Stomach (tissue), 9 donors: ENCODE results near the gene DES. TPM values are rescaled to one million over a fixed set of nuclear protein-coding genes. Genes with fewer than 3 reads are reported as not detected.
A peak's percentile ranks its signal among the peaks of the same experiment; 100 is the strongest.

Source experiments
- DNase-seq, 2 donors: peaks; one replicate each; pipeline versions ENCODE4 v3.0.0 to v3.0.0-alpha.2; 2013 to 2019
- H3K27ac ChIP-seq, 5 donors: fragments of 200-600 bp in 4 of 5; sonication (generic) in 4 of 5; one replicate each; pipeline ENCODE4 v1.5.1; 2013 to 2019; ENCODE audit warnings: mild to moderate bottlenecking in 1 of 5, moderate library complexity in 1 of 5
- H3K27me3 ChIP-seq, 3 donors: fragments of 200-600 bp; sonication (generic); one replicate each; pipeline ENCODE4 v1.5.1; 2017 to 2019; ENCODE audit warnings: mixed run types in 1 of 3
- H3K36me3 ChIP-seq, 4 donors: fragments of 200-600 bp; sonication (generic); 1 replicate in 3 of 4; 2 replicates in 1 of 4; pipeline ENCODE4 v1.5.1; 2016 to 2019
- H3K4me1 ChIP-seq, 4 donors: fragments of 200-600 bp; sonication (generic); one replicate each; pipeline ENCODE4 v1.5.1; 2016 to 2019
- H3K4me3 ChIP-seq, 4 donors: fragments of 200-600 bp; sonication (generic) in 3 of 4; one replicate each; pipeline ENCODE4 v1.5.1; 2016 to 2019; ENCODE audit warnings: mild to moderate bottlenecking in 1 of 4
- H3K9me3 ChIP-seq, 4 donors: fragments of 200-600 bp; sonication (generic); one replicate each; pipeline ENCODE4 v1.5.1; 2016 to 2019
- CTCF ChIP-seq, 7 experiments: fragments of 450-650 bp in 4 of 7; fragments of 200-600 bp in 3 of 7; sonication (generic) in 3 of 7; IDR thresholded peaks; one replicate each; pipeline ENCODE4 v1.5.1; 2016 to 2019; ENCODE audit warnings: antibody characterized with exemption in 7 of 7, control low read depth in 2 of 7, mild to moderate bottlenecking in 1 of 7
- EP300 ChIP-seq: sonication (generic); formaldehyde crosslinking; IDR thresholded peaks from one replicate; pipeline ENCODE4 v1.6.1; 2017; ENCODE audit warnings: antibody characterized with exemption
- POLR2A ChIP-seq, 4 donors: fragments of 450-650 bp; IDR thresholded peaks; one replicate each; pipeline ENCODE4 v1.6.1; 2016; ENCODE audit warnings: antibody characterized with exemption in 4 of 4, control low read depth in 2 of 4, mild to moderate bottlenecking in 1 of 4, moderate library complexity in 1 of 4
- POLR2AphosphoS5 ChIP-seq, 3 donors: sonication (generic); formaldehyde crosslinking; IDR thresholded peaks; one replicate each; pipeline ENCODE4 v1.6.1; 2016; ENCODE audit warnings: antibody characterized with exemption in 3 of 3
- WGBS, 5 donors: extraction: QIAGEN DNeasy Blood & Tissue Kit in 3 of 5; methylation state at CpG; one replicate each; pipeline versions ENCODE4 v1.1.5 to v1.1.7; 2013 to 2018; 5-methylcytosine and 5-hydroxymethylcytosine counted together
- intact Hi-C: fragments of 100-400 bp; cut with DNase I; formaldehyde crosslinking; loops from one replicate; pipeline ENCODE4 v1.15.1; 2023; ENCODE audit warnings: low total_unique reads
- polyA plus RNA-seq, 3 donors: library from polyadenylated mRNA; stranded (reverse); fragments of 200-250 nt; gene quantifications; one replicate each; pipeline ENCODE4 v1.2.3, GENCODE V29; 2013
- total RNA-seq, 5 donors: library from RNA; depleted of rRNA; stranded (reverse); fragments of >200 nt; gene quantifications; one replicate each; pipeline versions ENCODE4 v1.1.0 to v1.2.3, GENCODE V29; 2014 to 2016
- donor health status: healthy with polysubstance abuse.
- donor health status: Bipolar disorder and iron deficiency.
- donor health status: healthy.

The DES gene
- total and polyA plus RNA-seq, 8 donors, result 122 to 5,539 (median 1,138) TPM

GRCh38 chr2:219378163-219378851 is 39.9 kb upstream of the DES start:
- Histone ChIP-seq H3K36me3 (peaks cover 40 to 96% (median 91%) of the 10 kb centered on the region in 4 donors), H3K4me1 (no peaks in the 10 kb centered on the region), H3K9me3 (no peaks in the 10 kb centered on the region), H3K27me3 (no peaks in the 10 kb centered on the region), H3K4me3 (no peak overlapping the region), H3K27ac (no peak overlapping the region)
- no peak for DNase-seq
- WGBS, 5 donors, result 91 to 96% (median 94%) methylated on average over 13 of the region's 13 CpGs
- TF ChIP-seq CTCF (IDR thresholded peaks at IDR 0.05) (no peak), POLR2A (IDR thresholded peaks at IDR 0.05) (no peak), EP300 (no peak), POLR2AphosphoS5 (IDR thresholded peaks at IDR 0.05) (no peak)
- intact Hi-C loops, result no loop called here

- Histone ChIP-seq H3K4me3 (no peak overlapping the region), H3K36me3 (peaks cover 48 to 98% (median 95%) of the 10 kb centered on the region in 4 donors), H3K9me3 (no peaks in the 10 kb centered on the region), H3K27me3 (no peaks in the 10 kb centered on the region), H3K4me1 (peaks cover 0 to 12% (median 9%) of the 10 kb centered on the region in 4 donors), H3K27ac (no peak overlapping the region)
- no peak for DNase-seq
- no peak for TF ChIP-seq EP300
- TF ChIP-seq CTCF (IDR thresholded peaks at IDR 0.05), result no peak
- TF ChIP-seq POLR2AphosphoS5 (IDR thresholded peaks at IDR 0.05), result no peak
- intact Hi-C loops, result no loop called here
These were observed 37.3 kb upstream of the DES start for GRCh38 chr2:219380926-219381325.

- Histone ChIP-seq H3K36me3 (peaks cover 53 to 98% (median 97%) of the 10 kb centered on the region in 4 donors), H3K4me3 (no peak overlapping the region), H3K27me3 (no peaks in the 10 kb centered on the region), H3K4me1 (peaks cover 2 to 18% (median 14%) of the 10 kb centered on the region in 4 donors), H3K27ac (no peak overlapping the region), H3K9me3 (no peaks in the 10 kb centered on the region)
- no peak for DNase-seq
- intact Hi-C loops, result no loop called here
- 55 to 86% (median 81%) methylated on average over 6 to 9 of the region's 9 CpGs for WGBS, 5 donors
- no peak for TF ChIP-seq CTCF (IDR thresholded peaks at IDR 0.05)
- TF ChIP-seq POLR2AphosphoS5 (IDR thresholded peaks at IDR 0.05), result no peak
- TF ChIP-seq EP300, result no peak
- no peak for TF ChIP-seq POLR2A (IDR thresholded peaks at IDR 0.05)
These were observed 36.7 kb upstream of the DES start for GRCh38 chr2:219381448-219381847.

GRCh38 chr2:219384083-219384713 is 34.0 kb upstream of the DES start:
- intact Hi-C loops, result no loop called here
- TF ChIP-seq CTCF (IDR thresholded peaks at IDR 0.05), result no peak
- no peak for TF ChIP-seq EP300
- TF ChIP-seq POLR2AphosphoS5 (IDR thresholded peaks at IDR 0.05), result no peak
- TF ChIP-seq POLR2A (IDR thresholded peaks at IDR 0.05), result no peak
- no peak for DNase-seq
- H3K27ac ChIP-seq, result no peak overlapping the region
- H3K4me1 ChIP-seq, result peaks cover 13 to 31% (median 23%) of the 10 kb centered on the region in 4 donors
- peak overlapping the region in 1 of 4 donors; percentile 18 for H3K4me3 ChIP-seq
- no peaks in the 10 kb centered on the region for H3K9me3 ChIP-seq
- H3K27me3 ChIP-seq, result no peaks in the 10 kb centered on the region
- 85 to 91% (median 89%) methylated on average over 14 to 15 of the region's 15 CpGs for WGBS, 5 donors
- H3K36me3 ChIP-seq, result peaks cover 53 to 74% (median 73%) of the 10 kb centered on the region in 4 donors
